Gastroesophageal sphincter (tissue), 4 donors: ENCODE data around the gene DHRS4. TPM values are rescaled to one million over a fixed set of nuclear protein-coding genes. Genes with fewer than 3 reads are reported as not detected.

ENCODE experiments used
- ATAC-seq: fragments of 150-250 bp; one replicate; pipeline ENCODE4 v1.9.1; 2016; ENCODE audit warnings: mild to moderate bottlenecking, moderate library complexity
- H3K27ac ChIP-seq, 4 donors: fragments of 200-600 bp; sonication (generic) in 3 of 4; 1 replicate in 3 of 4; 2 replicates in 1 of 4; pipeline ENCODE4 v1.5.1; 2016 to 2019
- H3K27me3 ChIP-seq: fragments of 200-600 bp; sonication (generic); one replicate; pipeline ENCODE4 v1.5.1; 2019
- H3K36me3 ChIP-seq, 2 donors: fragments of 200-600 bp; sonication (generic); one replicate each; pipeline ENCODE4 v1.5.1; 2019; ENCODE audit warnings: control low read depth in 1 of 2
- H3K4me1 ChIP-seq, 3 donors: fragments of 200-600 bp; sonication (generic); 1 replicate in 2 of 3; 2 replicates in 1 of 3; pipeline ENCODE4 v1.5.1; 2016 to 2019; ENCODE audit warnings: control low read depth in 2 of 3
- H3K4me3 ChIP-seq, 2 donors: fragments of 200-600 bp; sonication (generic); one replicate each; pipeline ENCODE4 v1.5.1; 2019; ENCODE audit warnings: mild to moderate bottlenecking in 1 of 2, moderate library complexity in 1 of 2
- H3K9me3 ChIP-seq, 3 donors: fragments of 200-600 bp; sonication (generic); one replicate each; pipeline ENCODE4 v1.5.1; 2017 to 2019; ENCODE audit warnings: control low read depth in 2 of 3
- EP300 ChIP-seq: sonication (generic); formaldehyde crosslinking; IDR thresholded peaks from one replicate; pipeline ENCODE4 v1.6.1; 2017; ENCODE audit warnings: antibody characterized with exemption, mild to moderate bottlenecking
- POLR2A ChIP-seq, 2 donors: fragments of 450-650 bp; IDR thresholded peaks; one replicate each; pipeline ENCODE4 v1.6.1; 2017; ENCODE audit warnings: antibody characterized with exemption in 2 of 2, mild to moderate bottlenecking in 2 of 2, moderate library complexity in 1 of 2
- POLR2AphosphoS5 ChIP-seq: sonication (generic); formaldehyde crosslinking; IDR thresholded peaks from one replicate; pipeline ENCODE4 v1.6.1; 2017; ENCODE audit warnings: antibody characterized with exemption
- WGBS, 2 donors: methylation state at CpG; one replicate each; pipeline ENCODE4 v1.1.5; 2018; ENCODE audit warnings: low coverage in 1 of 2; 5-methylcytosine and 5-hydroxymethylcytosine counted together
- total RNA-seq, 4 donors: library from RNA; depleted of rRNA; stranded (reverse); fragments of >200 nt; gene quantifications; one replicate each; pipeline ENCODE4 v1.1.0, GENCODE V29; 2016
- TF ChIP-seq, protein P1 (sequence below), 4 experiments: fragments of 200-600 bp in 2 of 4; fragments of 450-650 bp in 2 of 4; sonication (generic) in 1 of 4; IDR thresholded peaks; one replicate each; pipeline ENCODE4 v1.5.1; 2017 to 2019; ENCODE audit warnings: antibody characterized with exemption in 4 of 4, mild to moderate bottlenecking in 2 of 4, moderate library complexity in 2 of 4

DHRS4 gene
- total RNA-seq, 4 donors from 2014 or later, result 30.4 to 55.9 (median 37.1) TPM

DNA sequence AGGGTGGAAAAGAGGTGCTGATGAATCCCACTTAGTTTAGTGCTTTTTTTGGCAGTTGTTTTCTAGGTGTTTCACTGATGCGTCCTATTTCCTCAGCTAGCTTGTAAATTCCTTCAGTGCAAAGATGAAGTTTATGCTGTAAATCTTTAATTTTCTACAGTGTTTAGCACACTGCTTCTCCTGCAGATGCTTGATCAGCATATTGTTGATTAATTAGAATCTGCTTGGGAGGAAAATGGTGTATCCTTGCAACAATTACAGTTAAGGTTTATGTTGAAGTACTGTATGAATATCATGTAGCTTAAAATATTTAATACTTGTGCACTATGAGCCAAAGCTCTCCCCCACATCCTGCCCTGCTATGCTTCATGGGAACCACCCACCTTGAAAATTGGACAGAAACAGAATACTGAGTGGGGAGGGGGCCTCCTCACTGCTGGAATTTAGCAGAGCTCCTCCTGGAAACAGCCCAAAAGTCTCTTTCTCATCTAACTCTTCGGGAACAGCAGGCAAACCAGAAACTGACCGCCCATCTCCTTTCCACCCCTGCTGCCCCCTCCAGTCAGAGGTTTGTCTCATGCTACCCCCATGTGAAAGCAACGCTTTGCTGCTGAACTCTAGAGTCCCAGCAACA, 20.3 kb upstream of the DHRS4 start:
- no peaks in the 10 kb centered on the region for H3K9me3 ChIP-seq
- H3K4me3 ChIP-seq, result no peak overlapping the region
- H3K27me3 ChIP-seq, result no peaks in the 10 kb centered on the region
- no peak for ATAC-seq
- no peaks in the 10 kb centered on the region for H3K36me3 ChIP-seq
- H3K4me1 ChIP-seq, result peaks cover 3 to 20% (median 4%) of the 10 kb centered on the region in 3 donors
- WGBS, 2 donors, result 46 to 62% methylated on average over 3 of the region's 4 CpGs
- H3K27ac ChIP-seq, result no peak overlapping the region
- TF ChIP-seq POLR2A (IDR thresholded peaks at IDR 0.05) (no peak), EP300 (no peak), POLR2AphosphoS5 (no peak)
- TF ChIP-seq, protein P1, sequence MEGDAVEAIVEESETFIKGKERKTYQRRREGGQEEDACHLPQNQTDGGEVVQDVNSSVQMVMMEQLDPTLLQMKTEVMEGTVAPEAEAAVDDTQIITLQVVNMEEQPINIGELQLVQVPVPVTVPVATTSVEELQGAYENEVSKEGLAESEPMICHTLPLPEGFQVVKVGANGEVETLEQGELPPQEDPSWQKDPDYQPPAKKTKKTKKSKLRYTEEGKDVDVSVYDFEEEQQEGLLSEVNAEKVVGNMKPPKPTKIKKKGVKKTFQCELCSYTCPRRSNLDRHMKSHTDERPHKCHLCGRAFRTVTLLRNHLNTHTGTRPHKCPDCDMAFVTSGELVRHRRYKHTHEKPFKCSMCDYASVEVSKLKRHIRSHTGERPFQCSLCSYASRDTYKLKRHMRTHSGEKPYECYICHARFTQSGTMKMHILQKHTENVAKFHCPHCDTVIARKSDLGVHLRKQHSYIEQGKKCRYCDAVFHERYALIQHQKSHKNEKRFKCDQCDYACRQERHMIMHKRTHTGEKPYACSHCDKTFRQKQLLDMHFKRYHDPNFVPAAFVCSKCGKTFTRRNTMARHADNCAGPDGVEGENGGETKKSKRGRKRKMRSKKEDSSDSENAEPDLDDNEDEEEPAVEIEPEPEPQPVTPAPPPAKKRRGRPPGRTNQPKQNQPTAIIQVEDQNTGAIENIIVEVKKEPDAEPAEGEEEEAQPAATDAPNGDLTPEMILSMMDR (IDR thresholded peaks at IDR 0.05), result no peak

DNA sequence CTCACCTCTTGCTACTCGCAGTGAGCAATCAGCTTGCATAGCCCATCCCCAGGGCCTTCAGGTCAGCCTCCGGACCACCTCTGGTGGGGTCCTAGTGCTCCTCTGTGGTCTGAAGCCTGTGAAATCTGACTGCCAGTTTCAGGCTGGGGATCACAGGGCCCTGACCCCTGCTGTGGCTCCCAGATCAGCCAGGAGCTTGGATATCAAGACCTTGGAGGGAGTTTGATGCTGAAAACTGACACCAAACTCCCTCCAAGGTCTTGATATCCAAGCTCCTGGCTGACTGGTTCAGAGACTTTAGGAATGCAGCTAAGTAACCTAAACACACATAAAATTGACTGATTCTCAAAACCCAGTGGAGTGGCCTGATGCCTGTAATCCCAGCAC, 19.8 kb upstream of the DHRS4 start:
- TF ChIP-seq POLR2AphosphoS5 (no peak), EP300 (no peak), POLR2A (IDR thresholded peaks at IDR 0.05) (no peak)
- TF ChIP-seq, protein P1 (IDR thresholded peaks at IDR 0.05), result no peak
- Histone ChIP-seq H3K27me3 (no peaks in the 10 kb centered on the region), H3K4me3 (no peak overlapping the region), H3K27ac (no peak overlapping the region), H3K4me1 (peaks cover 3 to 20% (median 4%) of the 10 kb centered on the region in 3 donors), H3K9me3 (no peaks in the 10 kb centered on the region), H3K36me3 (no peaks in the 10 kb centered on the region)
- WGBS, 2 donors, result 60% methylated on average over 1 of the region's 2 CpGs; no CpG with 5 or more reads in 1 of the 2 donors
- ATAC-seq, result no peak

DNA sequence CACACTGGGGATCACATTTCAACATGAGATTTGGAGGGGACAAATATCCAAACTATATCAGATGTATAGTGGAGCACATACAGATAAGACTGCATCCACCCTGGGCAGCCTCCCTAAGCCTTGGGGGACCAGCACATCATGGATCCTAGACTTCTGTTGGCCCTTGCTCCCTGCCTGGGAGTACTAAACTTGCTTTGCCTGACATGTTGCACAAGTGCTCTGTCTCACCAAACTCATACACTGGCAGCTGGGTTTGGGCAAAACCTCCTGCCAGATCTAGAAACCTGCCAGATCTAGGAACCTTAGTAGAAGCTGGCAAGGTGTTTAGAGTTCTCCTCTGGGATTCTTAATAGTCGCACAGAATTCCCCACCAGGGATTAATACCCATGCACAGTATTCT, 18.4 kb upstream of the DHRS4 start:
- ATAC-seq, result no peak
- H3K4me3 ChIP-seq, result no peak overlapping the region
- peaks cover 1 to 11% (median 4%) of the 10 kb centered on the region in 3 donors for H3K4me1 ChIP-seq
- peaks cover 0 to 13% of the 10 kb centered on the region in 2 donors for H3K36me3 ChIP-seq
- H3K27ac ChIP-seq, result no peak overlapping the region
- TF ChIP-seq POLR2AphosphoS5 (no peak), POLR2A (IDR thresholded peaks at IDR 0.05) (no peak), EP300 (no peak)
- TF ChIP-seq, protein P1 (IDR thresholded peaks at IDR 0.05), result no peak
- no peaks in the 10 kb centered on the region for H3K9me3 ChIP-seq
- WGBS, 2 donors, result 88% methylated on average over 1 of the region's 1 CpG; no CpG with 5 or more reads in 1 of the 2 donors
- no peaks in the 10 kb centered on the region for H3K27me3 ChIP-seq

DNA sequence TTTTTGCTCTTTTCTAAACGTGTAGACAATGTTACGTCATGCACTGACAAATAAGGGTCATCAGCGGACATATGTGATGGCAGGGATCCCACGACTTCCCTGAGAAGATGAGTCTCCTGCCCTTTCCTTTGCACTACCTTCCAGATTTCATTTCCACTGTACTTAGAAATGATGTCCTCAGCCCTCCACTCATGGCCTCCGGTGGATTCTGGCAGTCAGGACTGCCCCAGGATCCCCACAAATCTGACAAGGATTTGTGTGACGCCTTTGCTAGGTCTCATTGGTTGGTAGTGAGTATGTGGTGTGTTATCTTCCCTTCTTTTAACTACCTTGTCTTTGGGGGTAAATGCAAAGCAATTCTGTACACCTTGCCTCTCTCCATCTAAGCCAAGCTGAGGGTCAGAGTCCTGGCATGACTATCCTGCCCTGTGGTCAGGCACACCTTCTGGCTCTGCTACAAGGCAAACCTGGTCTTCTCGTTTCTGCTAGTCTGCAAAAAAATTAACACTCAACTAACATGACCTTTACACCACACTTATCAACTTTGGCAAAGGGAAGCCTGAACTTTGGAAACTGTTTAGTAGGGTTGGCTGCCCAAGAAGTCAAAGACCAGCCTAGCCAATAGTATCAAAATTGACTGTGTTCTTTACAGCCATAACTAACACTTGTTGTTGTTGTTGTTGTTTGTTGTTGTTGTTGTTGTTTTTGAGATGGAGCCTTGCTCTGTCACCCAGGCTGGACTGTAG, 17.3 kb upstream of the DHRS4 start:
- WGBS, 2 donors, result 75 to 81% methylated on average over 6 to 7 of the region's 7 CpGs
- H3K27me3 ChIP-seq, result no peaks in the 10 kb centered on the region
- peaks cover 0 to under 1% (median 0%) of the 10 kb centered on the region in 3 donors for H3K4me1 ChIP-seq
- no peak overlapping the region for H3K27ac ChIP-seq
- peaks cover 0 to 24% of the 10 kb centered on the region in 2 donors for H3K36me3 ChIP-seq
- ATAC-seq, result no peak
- H3K9me3 ChIP-seq, result no peaks in the 10 kb centered on the region
- H3K4me3 ChIP-seq, result no peak overlapping the region
- TF ChIP-seq POLR2A (IDR thresholded peaks at IDR 0.05) (no peak), EP300 (no peak), POLR2AphosphoS5 (no peak)
- TF ChIP-seq, protein P1 (IDR thresholded peaks at IDR 0.05), result no peak

DNA sequence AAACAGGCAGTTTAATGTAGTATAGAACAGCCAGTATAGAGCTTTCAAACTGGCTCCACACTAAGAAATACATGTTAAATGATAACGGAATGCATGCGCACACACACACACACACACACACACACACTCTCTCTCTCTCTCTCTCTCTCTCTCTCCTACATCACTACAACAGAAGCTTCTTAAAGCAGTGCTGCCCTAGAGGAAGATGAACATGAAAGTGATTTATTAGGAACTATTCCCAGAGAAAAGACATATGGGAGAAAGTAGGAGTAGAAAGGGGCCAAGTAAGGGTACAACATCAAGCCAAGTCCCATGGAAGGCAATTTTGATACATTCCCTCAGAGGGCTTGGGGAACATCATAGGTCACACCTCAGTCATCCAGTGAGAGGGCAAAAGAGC, 16.4 kb upstream of the DHRS4 start:
- ATAC-seq, result no peak
- TF ChIP-seq POLR2AphosphoS5 (no peak), POLR2A (IDR thresholded peaks at IDR 0.05) (no peak)
- TF ChIP-seq, protein P1 (IDR thresholded peaks at IDR 0.05), result no peak
- Histone ChIP-seq H3K4me1 (no peaks in the 10 kb centered on the region), H3K27ac (no peak overlapping the region), H3K36me3 (peaks cover 0 to 26% of the 10 kb centered on the region in 2 donors), H3K27me3 (no peaks in the 10 kb centered on the region), H3K4me3 (no peak overlapping the region), H3K9me3 (no peaks in the 10 kb centered on the region)
- 94% methylated on average over 2 of the region's 2 CpGs; no CpG with 5 or more reads in 1 of the 2 donors for WGBS, 2 donors
